Measurements from ENCODE around the gene C6.
"Not testable (repeated sequence)": the region's sequence is repeated elsewhere in the genome, so short reads cannot be mapped to it uniquely, and the experiment has no call there.

C6 gene

DNA sequence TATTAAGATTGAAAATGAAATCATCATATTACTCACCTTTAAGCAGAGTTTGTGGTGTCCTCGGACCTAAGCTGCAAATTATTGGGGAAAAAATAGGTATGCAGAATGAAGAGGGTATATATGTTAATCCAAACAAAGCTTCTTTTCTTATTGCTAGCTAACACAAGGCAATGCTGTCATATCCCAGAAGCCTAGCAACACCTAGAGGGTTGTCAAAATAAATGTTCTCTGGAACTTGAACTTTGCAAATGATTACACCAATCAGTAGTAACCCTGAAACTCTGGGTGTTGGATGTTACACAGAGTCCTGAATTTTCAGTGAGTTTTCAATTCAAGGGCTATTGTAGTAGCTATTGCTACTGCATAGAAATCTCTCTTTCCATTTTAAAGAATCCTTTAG, at the start of gene C6:
C6 (minus strand) TSS at position 193 of the 400 bp plus-strand sequence. CDS start 10,302 bp downstream, outside the sequence.
- DNase-seq: no peak

GRCh38 chr5:41256400-41256799, 43.1 kb upstream of the C6 start:
- DNase-seq: no peak

DNA sequence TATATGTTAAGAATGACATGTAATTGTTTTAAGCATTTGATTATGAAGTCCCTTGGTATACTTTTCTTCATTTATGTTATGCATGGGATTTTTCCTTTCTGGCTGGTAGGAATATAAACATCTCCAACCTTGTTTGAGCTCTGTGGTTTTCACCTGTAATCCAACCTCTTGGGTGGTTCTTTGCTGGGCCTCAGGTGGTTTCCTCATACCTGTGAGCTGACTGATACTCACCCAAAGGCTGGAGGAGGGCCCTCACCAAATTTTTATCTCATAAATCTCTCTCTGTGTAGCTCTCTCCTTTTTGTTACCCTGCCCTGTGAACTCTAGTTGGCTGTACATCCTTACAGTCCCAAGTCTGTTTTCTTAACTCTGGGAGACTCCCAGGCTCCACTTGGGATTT, 39.8 kb upstream of the C6 start:
- no peak for DNase-seq

GRCh38 chr5:41252036-41252435, 38.7 kb upstream of the C6 start:
- DNase-seq: no peak

- no peak for DNase-seq
These were observed 37.1 kb upstream of the C6 start for GRCh38 chr5:41250351-41250987.

- DNase-seq: no peak
These were observed 33.8 kb upstream of the C6 start for GRCh38 chr5:41247135-41247534.

DNA sequence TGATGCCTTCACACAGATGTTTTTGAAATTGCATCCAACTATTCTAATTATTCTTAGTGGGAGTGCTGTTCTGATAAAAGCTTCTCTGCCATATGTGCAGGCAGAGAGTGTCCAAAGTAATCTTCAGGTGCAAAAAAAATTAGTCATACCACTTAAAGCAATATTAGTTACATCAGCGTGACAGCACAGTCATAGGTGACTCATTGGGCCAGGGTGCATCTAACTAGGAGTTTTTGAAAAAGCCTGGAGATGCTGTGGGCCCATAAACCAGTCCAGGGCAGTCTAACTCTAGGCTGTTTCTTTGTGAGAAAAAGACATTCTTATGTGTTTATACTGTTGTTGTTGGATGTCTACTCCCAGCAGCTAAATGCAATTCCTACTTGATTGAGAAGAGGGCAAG, 33.0 kb upstream of the C6 start:
- no peak for DNase-seq

- no peak for DNase-seq
These were observed 30.2 kb upstream of the C6 start for GRCh38 chr5:41243558-41243957.

DNA sequence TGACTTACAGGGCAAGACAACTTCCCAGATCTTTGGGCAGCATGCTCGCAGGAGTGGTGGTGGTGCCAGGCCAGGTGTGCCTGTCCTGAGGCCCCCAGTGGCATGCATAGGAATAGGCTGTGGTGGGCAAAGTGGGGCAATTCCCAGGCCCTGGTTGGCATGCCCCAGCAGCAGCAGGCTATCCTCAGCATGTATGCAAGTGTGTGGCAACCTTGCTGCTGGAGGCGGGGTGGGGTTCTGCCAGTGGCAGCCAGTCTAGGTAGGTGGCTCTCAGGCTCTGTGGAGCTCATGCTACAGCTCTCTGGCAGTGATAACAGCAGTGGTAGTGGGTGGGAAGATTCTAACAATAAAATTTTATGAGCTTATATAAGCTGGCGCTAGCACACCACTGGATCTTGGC, 27.7 kb upstream of the C6 start:
- DNase-seq: no peak

DNA sequence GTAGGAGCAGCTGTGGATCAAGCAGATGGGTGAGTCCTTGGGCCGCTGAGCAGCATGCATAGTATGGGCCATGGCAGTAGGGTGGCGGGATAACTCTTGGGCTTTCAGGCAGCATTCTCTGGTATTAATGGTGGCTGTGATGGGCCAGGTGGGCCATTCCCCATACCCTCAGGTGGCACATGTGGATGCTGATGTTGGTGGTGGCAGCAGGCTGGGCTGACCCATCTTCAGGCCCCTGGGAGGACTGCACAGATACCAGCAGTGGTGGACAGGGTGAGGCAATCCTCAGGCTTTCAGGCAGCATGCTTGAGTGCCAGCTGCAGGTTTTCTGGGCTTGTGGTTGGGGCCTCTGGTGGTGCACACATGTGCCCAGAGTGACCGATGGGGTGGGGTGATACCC, 27.1 kb upstream of the C6 start:
- DNase-seq: no peak

- DNase-seq: no peak
These were observed 21.1 kb upstream of the C6 start for GRCh38 chr5:41234475-41234874.

- no peak for DNase-seq
These were observed 19.5 kb upstream of the C6 start for GRCh38 chr5:41232797-41233196.

- not testable (repeated sequence) for DNase-seq
These were observed 16.9 kb upstream of the C6 start for GRCh38 chr5:41230276-41230675.

DNA sequence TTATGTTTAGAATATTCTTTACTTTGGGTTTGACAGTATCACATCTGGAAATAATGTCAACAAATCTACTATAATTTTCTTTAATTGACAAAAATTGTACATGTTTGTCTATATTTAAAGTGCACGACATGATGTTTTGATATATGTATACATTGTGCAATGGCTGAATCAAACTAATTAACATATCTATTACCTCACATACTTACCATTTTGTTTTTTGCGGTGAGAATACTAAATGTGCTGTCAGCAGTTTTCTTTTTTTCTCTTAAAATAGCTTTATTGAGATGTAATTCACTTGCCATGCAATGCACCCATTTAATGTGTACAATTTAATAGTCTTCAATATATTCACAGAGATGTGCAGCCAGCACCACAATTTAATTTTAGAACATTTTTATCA, 10.6 kb upstream of the C6 start:
- DNase-seq: no peak

- no peak for DNase-seq
These were observed 6.4 kb upstream of the C6 start for GRCh38 chr5:41219658-41220269.

GRCh38 chr5:41218929-41219657, 5.8 kb upstream of the C6 start:
- DNase-seq: no peak

DNA sequence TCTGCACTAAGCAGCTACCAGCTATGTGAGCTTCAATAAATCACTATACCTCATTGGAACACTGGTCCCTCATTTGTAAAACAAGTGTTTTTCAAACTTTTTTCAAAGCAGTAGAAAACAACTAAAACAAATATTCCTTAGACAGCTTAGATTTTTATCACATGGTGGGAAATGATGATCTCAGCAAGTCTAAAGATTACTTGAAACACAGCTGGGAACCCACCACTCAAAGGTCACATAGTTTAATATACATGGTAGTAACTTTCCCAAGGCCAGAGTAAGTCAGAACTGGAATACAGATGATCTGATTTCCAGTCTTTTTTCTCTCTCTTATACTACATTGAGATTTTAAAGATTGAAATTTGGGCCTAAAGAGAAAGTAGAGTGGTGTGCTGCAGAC, 850 bp upstream of the C6 start:
- no peak for DNase-seq

DNA sequence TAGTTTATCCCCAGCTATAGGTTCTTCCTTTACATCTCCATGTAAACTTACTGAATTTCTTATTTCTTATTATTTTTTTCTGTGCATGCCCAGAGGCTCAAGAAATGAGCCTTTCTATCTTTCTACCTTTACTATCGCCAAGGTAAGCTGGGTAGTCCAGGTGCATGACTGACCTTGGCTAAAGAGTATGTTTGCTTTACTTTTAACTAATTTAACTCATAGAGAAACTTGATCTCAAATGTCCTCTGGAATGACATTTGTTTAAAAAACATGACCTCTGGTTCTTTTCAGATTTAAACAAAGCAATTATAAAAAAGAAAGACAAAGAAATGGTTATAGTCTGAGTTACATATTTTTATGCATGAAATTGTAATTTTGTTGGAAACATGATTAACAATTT, 397 bp downstream of the C6 start:
- DNase-seq: no peak

DNA sequence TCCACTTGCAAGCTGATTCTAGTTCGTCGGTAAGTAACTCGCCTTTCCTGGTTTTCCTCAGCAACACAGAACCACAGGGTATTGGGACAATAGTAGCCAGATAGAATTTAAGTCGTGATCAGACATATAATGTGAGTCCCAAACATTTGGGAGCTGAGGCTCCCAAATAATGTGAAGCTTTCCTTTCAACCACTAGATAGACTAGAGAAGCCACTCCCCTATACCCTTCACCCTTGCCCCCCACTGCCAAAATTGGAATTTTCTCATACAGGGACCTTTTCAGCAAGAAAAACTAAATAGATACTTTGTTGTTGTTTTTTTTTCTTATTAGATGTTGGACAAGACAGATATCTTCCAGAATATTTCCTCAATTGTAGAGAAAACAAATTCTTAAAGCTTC, 1.9 kb downstream of the C6 start:
- no peak for DNase-seq

- not testable (repeated sequence) for DNase-seq
These were observed 7.9 kb downstream of the C6 start for GRCh38 chr5:41205475-41205874.

DNA sequence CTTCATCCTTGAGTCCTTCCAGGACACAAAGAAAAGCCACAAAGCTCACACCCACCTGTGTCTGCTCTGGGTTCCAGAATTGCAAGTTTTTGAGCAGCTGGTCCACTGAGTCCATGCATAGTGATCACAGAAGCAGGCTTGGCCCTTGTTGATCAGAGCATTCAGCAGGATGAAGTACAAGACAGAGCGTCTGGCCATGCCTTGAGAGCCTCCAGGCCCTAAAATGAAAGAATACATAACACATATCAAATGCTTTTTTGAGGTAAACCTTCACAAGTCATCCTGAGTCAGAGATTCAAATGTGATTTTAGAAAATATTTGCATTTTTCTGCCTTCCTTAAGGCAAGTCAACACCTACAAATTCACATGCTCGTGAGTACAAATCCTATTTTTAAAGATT, 10.3 kb downstream of the C6 start:
- DNase-seq: no peak

- DNase-seq: no peak
These were observed 12.1 kb downstream of the C6 start for GRCh38 chr5:41201082-41201772.

DNA sequence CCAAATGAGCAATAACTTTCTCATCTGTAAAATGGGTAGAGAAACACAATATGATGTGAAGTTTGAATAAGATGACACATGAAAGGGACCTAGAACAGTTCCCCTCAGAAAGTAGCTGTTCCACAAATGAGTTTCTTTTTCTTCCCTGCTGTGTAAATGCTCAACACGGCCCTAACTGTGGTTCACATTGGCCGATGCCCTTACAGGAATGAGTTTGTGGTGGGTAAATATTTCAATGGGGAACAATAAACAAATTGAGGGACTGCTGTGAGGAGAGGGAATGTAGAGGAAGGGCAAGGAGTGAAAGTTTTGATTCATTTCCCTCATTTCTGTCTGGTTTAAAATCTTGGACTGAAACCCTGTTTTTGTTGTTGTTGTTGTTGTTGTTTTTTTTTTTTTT, 12.8 kb downstream of the C6 start:
- no peak for DNase-seq

GRCh38 chr5:41199660-41200059, 13.7 kb downstream of the C6 start:
- DNase-seq: no peak
